K562 (cell line): ENCODE data around the gene POLR1D. TPM values are rescaled to one million over a fixed set of nuclear protein-coding genes. Genes with fewer than 3 reads are reported as not detected.

Experiments
- ARID1B ChIP-seq: fragments of 450-650 bp; IDR thresholded peaks from 2 replicates; pipeline ENCODE4 v1.6.1; 2016; ENCODE audit warnings: antibody characterized with exemption, mild to moderate bottlenecking, inconsistent platforms
- EGR1 ChIP-seq: fragments of 450-650 bp; conservative IDR thresholded peaks from 2 replicates; pipeline ENCODE4 v1.6.1; 2017; ENCODE audit warnings: mild to moderate bottlenecking
- GABPB1 ChIP-seq: sonication (generic); formaldehyde crosslinking; IDR thresholded peaks from 2 replicates; pipeline ENCODE4 v1.8.0; 2022; ENCODE audit warnings: mild to moderate bottlenecking, missing genetic modification reagents
- HIVEP1 ChIP-seq: fragments of 250-450 bp; sonication (Bioruptor Pico); IDR thresholded peaks from 2 replicates; pipeline ENCODE4 v1.4.0; 2020; ENCODE audit warnings: mild to moderate bottlenecking
- IRF1 ChIP-seq: sonication (generic); formaldehyde crosslinking; IDR thresholded peaks from 2 replicates; pipeline ENCODE4 v1.8.0; 2022; ENCODE audit warnings: missing genetic modification reagents, mild to moderate bottlenecking, borderline replicate concordance
- NCOA4 ChIP-seq: fragments of 450-650 bp; IDR thresholded peaks from 2 replicates; pipeline ENCODE4 v1.6.1; 2018; ENCODE audit warnings: mild to moderate bottlenecking; ENCODE audit not compliant: partially characterized antibody
- OTX1 ChIP-seq: fragments of 450-650 bp; formaldehyde crosslinking; IDR thresholded peaks from 2 replicates; pipeline ENCODE4 v1.4.0; 2022; ENCODE audit warnings: mild to moderate bottlenecking
- RNF2 ChIP-seq: sonication (generic); IDR thresholded peaks from 2 replicates; pipeline ENCODE4 v1.6.1; 2016
- TCF3 ChIP-seq: sonication (generic); formaldehyde crosslinking; IDR thresholded peaks from 2 replicates; pipeline ENCODE4 v1.4.0; 2020; ENCODE audit warnings: mild to moderate bottlenecking, missing genetic modification reagents
- ZC3H8 ChIP-seq: fragments of 450-650 bp; IDR thresholded peaks from 2 replicates; pipeline ENCODE4 v1.6.1; 2017
- ZNF699 ChIP-seq: fragments of 250-450 bp; sonication (Bioruptor Pico); IDR thresholded peaks from 2 replicates; pipeline ENCODE4 v1.8.0; 2021; ENCODE audit warnings: mild to moderate bottlenecking, moderate library complexity; ENCODE audit not compliant: insufficient replicate concordance
- ZNF77 ChIP-seq: fragments of 250-450 bp; sonication (Bioruptor Pico); IDR thresholded peaks from 2 replicates; pipeline ENCODE4 v1.5.0; 2020
- ZNF830 ChIP-seq: fragments of 250-450 bp; sonication (Bioruptor Pico); IDR thresholded peaks from 2 replicates; pipeline ENCODE4 v1.5.0; 2021; ENCODE audit warnings: mild to moderate bottlenecking
- polyA plus RNA-seq, 8 experiments: library from polyadenylated mRNA; depleted of rRNA in 4 of 8; stranded (reverse) in 5 of 8; unstranded in 3 of 8; fragments of >200 nt; fragmentation: Nextera tagmentation in 2 of 8; fragmentation: Illumina TruSeq in 1 of 8; extraction: Ambion mirVana in 2 of 8; extraction: Trizol in 1 of 8; gene quantifications; 2 replicates each; pipeline versions ENCODE4 v1.2.1 to v1.2.3, GENCODE V29; 2011 to 2014; ENCODE audit warnings: inconsistent platforms in 1 of 8, missing spikeins in 1 of 8
- total RNA-seq, 7 experiments: library from RNA; depleted of rRNA in 6 of 7; stranded (reverse); fragments of >200 nt in 6 of 7; fragmentation: Illumina TruSeq in 2 of 7; extraction: Trizol in 2 of 7; gene quantifications; 2 replicates each; pipeline versions ENCODE4 v1.2.1 to v1.2.3, GENCODE V29; 2011 to 2021; ENCODE audit warnings: low replicate concordance in 1 of 7
- TF ChIP-seq, protein P1 (sequence below): IDR thresholded peaks from 2 replicates; pipeline ENCODE4 v1.6.1; 2012; ENCODE audit warnings: low read depth, low read length, improper control_type of control experiment, borderline replicate concordance
- TF ChIP-seq, protein P2 (sequence below): fragments of 250-450 bp; sonication (Bioruptor Pico); IDR thresholded peaks from 2 replicates; pipeline ENCODE4 v1.5.0; 2020; ENCODE audit warnings: mild to moderate bottlenecking, borderline replicate concordance
- TF ChIP-seq, protein P3 (sequence below): fragments of 250-450 bp; sonication (Bioruptor Pico); IDR thresholded peaks from 2 replicates; pipeline ENCODE4 v1.5.0; 2021; ENCODE audit warnings: mild to moderate bottlenecking, moderate library complexity

POLR1D gene
- total and polyA plus RNA-seq, 9 of the 15 experiments (the other 6 are each of a cell fraction or from before 2014, with no cell fraction given) = 107 to 188 (median 145) TPM

DNA sequence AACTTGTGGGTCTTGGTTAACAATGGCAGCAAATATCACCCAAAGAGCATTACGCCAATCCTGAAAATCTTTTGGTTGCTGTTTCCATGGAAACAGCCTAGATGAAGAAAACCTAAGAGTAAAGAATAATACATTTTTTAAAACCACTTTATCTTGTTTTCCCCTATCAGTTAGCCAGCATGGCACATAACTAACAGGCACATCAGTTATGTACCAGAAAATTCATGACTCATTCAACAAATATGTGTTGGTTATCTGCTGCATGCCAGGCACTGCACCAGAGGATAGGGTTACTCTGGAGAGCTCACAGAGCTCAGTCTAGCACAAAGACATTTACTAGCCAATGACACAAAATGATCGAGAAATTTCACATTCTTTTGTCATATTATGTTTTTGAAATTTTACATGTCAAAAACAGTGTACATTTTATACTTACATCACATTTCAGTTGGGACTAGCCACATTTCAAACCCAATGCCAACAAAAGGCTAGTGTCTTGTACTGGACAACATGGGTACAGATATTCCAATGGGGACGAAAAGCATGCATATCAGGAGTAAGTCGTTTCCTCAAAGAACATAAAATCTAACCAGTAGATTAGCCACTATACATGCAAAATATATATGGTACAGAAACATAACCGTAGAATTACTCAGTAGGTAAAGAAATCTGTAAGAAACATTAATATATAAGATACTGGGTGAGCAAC is 21.7 kb upstream of the POLR1D start (continued):
- TF ChIP-seq, protein P1, sequence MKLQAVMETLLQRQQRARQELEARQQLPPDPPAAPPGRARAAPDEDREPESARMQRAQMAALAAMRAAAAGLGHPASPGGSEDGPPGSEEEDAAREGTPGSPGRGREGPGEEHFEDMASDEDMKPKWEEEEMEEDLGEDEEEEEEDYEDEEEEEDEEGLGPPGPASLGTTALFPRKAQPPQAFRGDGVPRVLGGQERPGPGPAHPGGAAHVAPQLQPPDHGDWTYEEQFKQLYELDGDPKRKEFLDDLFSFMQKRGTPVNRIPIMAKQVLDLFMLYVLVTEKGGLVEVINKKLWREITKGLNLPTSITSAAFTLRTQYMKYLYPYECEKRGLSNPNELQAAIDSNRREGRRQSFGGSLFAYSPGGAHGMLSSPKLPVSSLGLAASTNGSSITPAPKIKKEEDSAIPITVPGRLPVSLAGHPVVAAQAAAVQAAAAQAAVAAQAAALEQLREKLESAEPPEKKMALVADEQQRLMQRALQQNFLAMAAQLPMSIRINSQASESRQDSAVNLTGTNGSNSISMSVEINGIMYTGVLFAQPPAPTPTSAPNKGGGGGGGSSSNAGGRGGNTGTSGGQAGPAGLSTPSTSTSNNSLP = no peak
- peak; percentile 35; the same call in 1 of the 2 replicates for TF ChIP-seq TCF3 (CRISPR knock-in tag)
- TF ChIP-seq ZNF699 (CRISPR knock-in tag) = no peak
- TF ChIP-seq ZC3H8 = no peak
- no peak for TF ChIP-seq ZNF830 (CRISPR knock-in tag)
- no peak for TF ChIP-seq EGR1
- TF ChIP-seq HIVEP1 (CRISPR knock-in tag) = no peak
- no peak for TF ChIP-seq OTX1 (CRISPR knock-in tag)
- TF ChIP-seq IRF1 (CRISPR knock-in tag) = no peak
- TF ChIP-seq, protein P2, sequence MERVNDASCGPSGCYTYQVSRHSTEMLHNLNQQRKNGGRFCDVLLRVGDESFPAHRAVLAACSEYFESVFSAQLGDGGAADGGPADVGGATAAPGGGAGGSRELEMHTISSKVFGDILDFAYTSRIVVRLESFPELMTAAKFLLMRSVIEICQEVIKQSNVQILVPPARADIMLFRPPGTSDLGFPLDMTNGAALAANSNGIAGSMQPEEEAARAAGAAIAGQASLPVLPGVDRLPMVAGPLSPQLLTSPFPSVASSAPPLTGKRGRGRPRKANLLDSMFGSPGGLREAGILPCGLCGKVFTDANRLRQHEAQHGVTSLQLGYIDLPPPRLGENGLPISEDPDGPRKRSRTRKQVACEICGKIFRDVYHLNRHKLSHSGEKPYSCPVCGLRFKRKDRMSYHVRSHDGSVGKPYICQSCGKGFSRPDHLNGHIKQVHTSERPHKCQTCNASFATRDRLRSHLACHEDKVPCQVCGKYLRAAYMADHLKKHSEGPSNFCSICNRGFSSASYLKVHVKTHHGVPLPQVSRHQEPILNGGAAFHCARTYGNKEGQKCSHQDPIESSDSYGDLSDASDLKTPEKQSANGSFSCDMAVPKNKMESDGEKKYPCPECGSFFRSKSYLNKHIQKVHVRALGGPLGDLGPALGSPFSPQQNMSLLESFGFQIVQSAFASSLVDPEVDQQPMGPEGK (CRISPR knock-in tag) = no peak
- TF ChIP-seq NCOA4 = no peak
- no peak for TF ChIP-seq ZNF77 (CRISPR knock-in tag)
- no peak for TF ChIP-seq RNF2
- peak; percentile 73 for TF ChIP-seq ARID1B
- TF ChIP-seq, protein P3, sequence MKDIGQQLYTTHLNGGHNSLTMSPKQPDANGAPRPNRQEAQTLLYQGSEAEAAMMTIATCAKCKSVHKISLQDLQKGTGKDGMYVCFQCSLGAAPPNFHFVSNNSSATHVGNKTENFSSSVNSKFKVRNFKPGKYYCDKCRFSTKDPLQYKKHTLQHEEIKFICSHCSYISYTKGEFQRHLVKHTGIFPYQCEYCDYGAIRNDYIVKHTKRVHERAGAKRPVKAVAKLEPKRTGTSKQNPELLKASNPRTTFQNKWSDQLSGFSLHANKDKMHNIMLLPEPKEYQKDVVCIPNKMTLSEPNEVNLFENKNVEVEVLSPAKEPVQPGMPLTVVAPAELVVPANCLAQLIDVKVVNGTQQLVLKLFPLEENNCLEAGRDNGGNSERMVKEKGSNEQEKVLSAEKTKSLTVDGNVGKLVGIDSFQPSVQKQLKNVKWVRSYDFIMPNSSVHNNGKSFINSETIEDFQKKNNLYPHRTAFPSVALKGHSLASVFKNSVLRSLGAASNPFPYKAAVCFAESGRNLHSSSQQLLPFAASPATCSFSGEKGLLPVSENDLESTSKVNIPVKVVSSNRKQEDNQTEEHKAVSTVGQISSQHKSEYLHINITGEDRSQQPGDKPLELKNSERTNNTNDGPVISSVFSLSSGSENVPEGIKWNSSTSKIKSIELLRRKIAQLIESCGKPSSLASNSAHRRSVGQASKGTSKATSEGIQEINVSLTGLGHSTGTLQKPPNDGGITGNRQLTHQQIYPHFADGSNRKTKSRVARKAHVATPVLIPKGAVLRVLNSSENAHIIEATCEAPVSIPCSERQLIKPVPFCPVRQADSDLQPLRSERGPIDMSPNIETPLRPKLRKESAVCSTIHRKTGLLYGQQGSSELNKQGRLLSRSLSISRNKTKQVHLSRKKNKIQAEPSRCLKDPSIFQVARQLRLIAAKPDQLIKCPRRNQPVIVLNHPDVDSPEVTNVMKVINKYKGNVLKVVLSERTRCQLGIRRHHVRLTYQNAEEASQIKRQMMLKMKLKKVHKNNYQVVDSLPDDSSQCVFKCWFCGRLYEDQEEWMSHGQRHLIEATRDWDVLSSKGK (CRISPR knock-in tag) = no peak
- no peak for TF ChIP-seq GABPB1
